ENCODE measurements around the gene OVOL3.
"Not testable (repeated sequence)": the region's sequence is repeated elsewhere in the genome, so short reads cannot be mapped to it uniquely, and the experiment has no call there.

Gene OVOL3

GRCh38 chr19:36110487-36111199, at the start of gene OVOL3:
Gene OVOL3, plus strand, starts transcription at chr19:36111143. Its CDS starts 60 bp downstream, at chr19:36111203.
- no peak for DNase-seq

GRCh38 chr19:36061367-36061766, 49.6 kb upstream of the OVOL3 start:
- DNase-seq = no peak

GRCh38 chr19:36064826-36065225, 46.1 kb upstream of the OVOL3 start:
- DNase-seq = no peak

- no peak for DNase-seq
Measured at GRCh38 chr19:36067681-36068080, 43.3 kb upstream of the OVOL3 start.

- DNase-seq = not testable (repeated sequence)
Measured at GRCh38 chr19:36068810-36069499, 42.0 kb upstream of the OVOL3 start.

GRCh38 chr19:36072081-36072480, 38.9 kb upstream of the OVOL3 start:
- no peak for DNase-seq

- no peak for DNase-seq
Measured at GRCh38 chr19:36073121-36073876, 37.6 kb upstream of the OVOL3 start.

- no peak for DNase-seq
Measured at GRCh38 chr19:36079389-36079945, 31.5 kb upstream of the OVOL3 start.

GRCh38 chr19:36081385-36081784, 29.6 kb upstream of the OVOL3 start:
- DNase-seq = no peak

- no peak for DNase-seq
Measured at GRCh38 chr19:36081894-36082293, 29.0 kb upstream of the OVOL3 start.

- no peak for DNase-seq
Measured at GRCh38 chr19:36082916-36083315, 28.0 kb upstream of the OVOL3 start.

- no peak for DNase-seq
Measured at GRCh38 chr19:36084231-36085009, 26.5 kb upstream of the OVOL3 start.

GRCh38 chr19:36086326-36086725, 24.6 kb upstream of the OVOL3 start:
- no peak for DNase-seq

- no peak for DNase-seq
Measured at GRCh38 chr19:36089847-36090246, 21.1 kb upstream of the OVOL3 start.

- no peak for DNase-seq
Measured at GRCh38 chr19:36090910-36091695, 19.8 kb upstream of the OVOL3 start.

- DNase-seq = no peak
Measured at GRCh38 chr19:36092566-36092965, 18.4 kb upstream of the OVOL3 start.

- no peak for DNase-seq
Measured at GRCh38 chr19:36093146-36093662, 17.7 kb upstream of the OVOL3 start.

GRCh38 chr19:36093687-36094086, 17.3 kb upstream of the OVOL3 start:
- no peak for DNase-seq

GRCh38 chr19:36097036-36097435, 13.9 kb upstream of the OVOL3 start:
- no peak for DNase-seq

GRCh38 chr19:36099166-36099785, 11.7 kb upstream of the OVOL3 start:
- DNase-seq = no peak

- DNase-seq = no peak
Measured at GRCh38 chr19:36100476-36100875, 10.5 kb upstream of the OVOL3 start.
